Activated CD8-positive, alpha-beta memory T cell treated with anti-CD3 and anti-CD28 coated beads for 48 hours (primary cell): ENCODE data around the gene BOD1L1.

Source experiments
- DNase-seq, 3 experiments: peaks; one replicate each; pipeline ENCODE4 v3.0.0-alpha.2; 2020; ENCODE audit warnings: low read depth in 2 of 3, low spot score in 2 of 3

Gene BOD1L1

DNA sequence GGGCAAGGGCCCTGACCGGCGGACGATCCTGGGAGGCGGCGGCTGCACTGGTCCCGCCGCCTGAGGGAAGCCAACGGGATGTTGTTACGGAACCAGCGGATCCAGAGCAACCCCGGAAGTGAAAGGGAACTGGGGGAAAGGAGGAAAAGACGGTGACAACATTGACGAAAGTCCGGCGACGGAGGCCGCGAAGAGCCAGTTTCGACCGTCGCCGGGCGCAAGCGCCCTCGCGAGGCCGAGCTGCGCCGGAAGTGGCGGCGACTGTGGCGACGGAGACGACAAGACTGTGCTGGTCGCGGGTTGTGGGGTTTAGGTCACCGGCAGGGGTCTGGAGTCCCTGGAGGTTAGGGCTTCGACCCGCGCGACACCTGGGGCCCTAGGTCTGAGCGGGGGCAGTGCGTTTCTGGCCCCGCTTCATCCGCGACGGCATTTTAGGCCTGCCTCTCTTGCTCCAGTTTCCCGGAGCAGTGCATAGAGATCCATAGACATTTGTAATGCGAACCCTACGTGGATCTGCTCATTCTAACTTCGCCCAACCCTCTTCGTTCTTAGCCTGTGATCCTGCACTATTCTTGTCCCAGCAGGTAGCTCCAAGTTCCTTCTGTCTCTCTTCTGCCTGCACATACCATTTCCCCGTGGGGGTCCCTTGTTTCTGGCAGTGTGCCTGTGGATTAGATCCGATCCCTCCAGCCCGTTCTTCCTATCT, at the start of gene BOD1L1:
Gene BOD1L1, minus strand, starts transcription at position 120 of the 706 bp plus-strand sequence. CDS start 138 bp downstream, outside the sequence.
- DNase-seq: peak; percentile 49 to 72 (median 65)

DNA sequence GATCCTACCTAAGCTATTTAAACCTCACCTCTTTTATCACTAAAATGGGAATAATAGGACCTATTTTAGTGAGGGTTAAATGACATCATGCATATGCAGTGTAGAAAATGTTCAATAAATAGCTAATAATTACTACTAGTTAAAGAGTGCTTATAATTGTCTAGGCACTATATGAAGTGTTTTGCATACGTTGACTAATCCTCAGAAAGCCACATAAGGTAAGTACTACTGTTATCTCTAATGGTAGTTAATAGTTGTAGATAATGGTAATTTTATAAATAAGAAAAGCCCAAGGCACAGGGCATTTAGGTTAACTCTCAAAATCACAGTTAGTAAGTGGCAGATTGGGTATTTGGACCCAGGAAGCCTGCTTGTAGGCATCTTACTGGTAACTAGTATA, 47.4 kb upstream of the BOD1L1 start:
- no peak for DNase-seq

DNA sequence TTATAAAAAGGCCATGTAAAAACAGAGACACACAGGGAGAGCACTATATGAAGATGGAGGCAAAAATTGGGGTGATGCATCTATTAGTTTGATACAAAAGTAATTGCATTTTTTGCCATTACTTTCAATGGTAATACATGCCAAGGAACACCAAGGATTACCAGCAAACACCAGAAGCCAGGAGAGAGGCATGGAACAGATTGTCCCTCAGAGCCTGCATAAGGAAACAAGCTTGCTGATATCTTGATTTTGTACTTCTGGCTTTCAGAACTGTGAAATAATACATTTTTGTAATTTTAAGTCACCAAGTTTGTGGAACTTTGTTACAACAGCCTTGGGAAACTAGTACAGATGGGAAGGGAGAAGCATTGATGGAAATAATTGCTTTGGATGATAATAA, 45.6 kb upstream of the BOD1L1 start:
- DNase-seq: no peak

- no peak for DNase-seq
Measured at GRCh38 chr4:13670456-13671160, 43.1 kb upstream of the BOD1L1 start.

- DNase-seq: no peak
Measured at GRCh38 chr4:13665701-13666660, 38.5 kb upstream of the BOD1L1 start.

- DNase-seq: no peak
Measured at GRCh38 chr4:13659341-13660070, 32.0 kb upstream of the BOD1L1 start.

DNA sequence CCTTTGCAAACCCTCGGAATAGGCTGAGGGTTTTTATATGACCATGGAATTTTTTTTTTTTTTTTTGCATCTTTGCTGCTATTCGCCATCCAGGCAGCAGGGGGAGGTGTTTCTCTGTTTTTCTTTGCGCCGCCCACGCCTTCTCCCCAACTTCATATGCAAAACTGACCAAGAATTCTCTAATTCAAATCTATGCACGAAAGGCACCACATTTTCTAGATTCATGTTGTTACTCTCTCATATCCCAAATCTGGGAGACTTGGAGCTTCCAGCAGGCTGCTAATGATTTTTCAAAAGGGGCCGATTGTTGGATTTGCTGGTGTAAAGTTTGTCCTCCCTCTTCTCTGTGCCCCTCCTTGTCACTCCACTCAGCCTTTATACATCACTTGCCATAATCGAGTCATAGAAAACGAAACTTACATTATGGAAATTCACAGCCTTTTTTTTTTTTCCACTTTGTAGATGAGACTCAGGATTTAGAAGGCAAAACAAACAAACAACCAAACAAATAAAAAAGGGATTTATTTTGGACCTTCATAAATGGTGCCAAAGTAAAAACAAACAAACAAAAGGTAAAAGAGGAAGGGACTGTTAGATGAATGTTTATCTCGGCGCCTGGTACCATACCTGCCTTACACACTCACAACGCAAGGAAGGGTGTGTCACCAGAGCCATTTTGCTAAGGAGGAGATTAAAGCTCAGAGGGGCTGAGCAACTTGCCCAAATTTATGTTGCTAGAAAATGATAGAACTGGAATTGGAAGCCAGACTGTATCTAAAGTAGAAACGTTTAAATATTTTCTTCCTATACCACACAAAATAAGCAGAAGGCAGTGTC, 29.3 kb upstream of the BOD1L1 start:
- peak; percentile 6 to 39 (median 34) for DNase-seq

GRCh38 chr4:13654162-13654797, 26.8 kb upstream of the BOD1L1 start:
- peak; percentile 57 to 74 (median 62) for DNase-seq

- DNase-seq: no peak
Measured at GRCh38 chr4:13653766-13654161, 26.2 kb upstream of the BOD1L1 start.

GRCh38 chr4:13647031-13647430, 19.5 kb upstream of the BOD1L1 start:
- no peak for DNase-seq

DNA sequence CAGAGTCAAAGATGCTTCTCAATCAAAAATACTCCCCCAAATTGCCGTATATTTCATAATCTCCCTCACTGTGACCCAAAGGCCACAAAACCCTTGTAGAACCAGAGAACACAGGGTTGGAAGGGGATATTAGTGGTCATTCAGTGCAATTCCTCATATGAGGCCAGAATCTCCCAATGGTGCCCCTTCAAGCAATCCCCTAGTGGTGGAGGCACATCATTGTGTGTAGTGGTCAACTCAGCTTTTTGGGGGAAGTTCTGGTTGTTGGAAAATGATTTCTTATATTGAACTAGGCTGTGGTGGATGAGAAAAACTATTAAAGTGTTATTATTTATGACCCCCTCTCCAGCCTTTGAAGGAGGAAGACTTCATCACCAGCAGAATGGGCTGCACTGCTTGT, 17.6 kb upstream of the BOD1L1 start:
- DNase-seq: no peak

GRCh38 chr4:13642170-13642950, 14.8 kb upstream of the BOD1L1 start:
- no peak for DNase-seq

DNA sequence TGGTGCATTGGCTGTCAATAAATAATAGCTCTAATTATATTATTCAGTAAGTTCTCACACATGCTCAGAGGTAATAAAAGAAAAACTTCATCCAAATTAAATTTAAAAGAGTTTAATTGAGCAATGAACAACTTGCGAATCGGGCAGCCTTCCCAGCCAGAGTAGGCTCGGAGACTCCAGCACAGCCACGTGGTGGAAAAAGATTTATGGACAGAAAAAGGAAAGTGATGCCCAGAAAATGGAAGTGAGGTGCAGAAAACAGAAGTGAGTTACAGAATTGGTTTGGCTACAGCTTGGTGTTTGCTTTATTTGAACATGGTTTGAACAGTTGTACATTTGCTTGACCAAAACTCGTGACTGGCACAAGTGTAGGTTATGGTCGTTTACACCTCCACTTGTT, 13.6 kb upstream of the BOD1L1 start:
- no peak for DNase-seq

DNA sequence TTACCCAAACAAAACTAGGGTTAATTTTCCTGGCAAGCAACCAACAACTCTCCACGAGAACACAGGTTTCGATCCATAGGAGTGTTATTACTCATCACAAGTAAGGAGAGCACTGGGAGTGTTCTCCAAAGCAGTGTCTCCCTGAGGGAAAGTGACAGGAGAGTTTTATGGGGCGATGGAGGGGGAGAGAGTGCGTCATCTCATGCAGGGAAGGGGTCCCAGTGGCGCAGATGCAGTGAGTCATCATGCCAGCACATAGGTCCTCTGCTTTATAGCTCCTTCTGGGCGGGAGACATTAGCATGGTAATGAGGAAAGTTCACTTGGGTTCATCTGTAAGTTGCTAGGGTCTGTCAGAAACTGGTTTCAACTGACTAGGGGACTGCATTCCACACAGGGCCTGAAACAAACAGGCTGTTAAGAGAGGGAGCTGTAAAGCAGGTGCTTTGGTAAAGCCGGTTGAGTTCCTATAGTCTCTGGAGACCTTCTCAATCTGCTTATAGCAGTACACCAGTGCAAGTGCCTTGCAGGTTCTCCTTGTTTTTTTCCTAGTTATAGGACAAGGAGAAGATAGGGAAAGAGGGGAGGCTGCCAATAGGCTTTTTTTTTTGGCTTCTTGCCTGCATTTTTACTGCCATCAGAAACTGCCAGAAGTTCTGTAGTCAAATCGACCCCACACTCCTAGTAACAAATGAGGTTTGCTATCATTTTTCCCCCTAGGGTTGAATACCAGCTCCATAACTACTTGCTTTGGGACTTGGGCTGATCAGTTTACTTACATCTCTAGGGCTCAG, 12.8 kb upstream of the BOD1L1 start:
- DNase-seq: no peak

GRCh38 chr4:13635286-13635799, 7.8 kb upstream of the BOD1L1 start:
- DNase-seq: no peak

DNA sequence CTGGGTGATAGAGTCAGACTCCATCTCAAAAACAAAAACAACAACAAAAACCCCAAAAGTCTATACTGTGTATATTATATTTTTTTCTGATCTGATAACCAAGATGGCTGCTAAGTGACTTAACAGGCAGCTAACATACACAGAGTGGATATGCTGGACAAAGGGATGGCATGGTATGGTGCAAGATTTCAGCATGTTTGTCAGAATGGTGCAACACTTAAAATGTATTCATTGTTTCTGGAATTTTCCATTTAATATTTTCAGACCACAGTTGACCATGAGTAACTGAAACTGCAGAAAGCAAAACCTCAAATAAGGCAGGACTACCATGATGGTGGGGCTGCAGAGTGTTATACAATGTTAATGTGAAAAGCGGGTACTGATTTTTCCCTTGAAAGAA, 6.1 kb upstream of the BOD1L1 start:
- no peak for DNase-seq

GRCh38 chr4:13627178-13627605, 333 bp downstream of the BOD1L1 start:
- peak in 1 of 3 experiments; percentile 11 for DNase-seq
